Measurements from ENCODE around the gene SLC35A4.
A peak's percentile ranks its signal among the peaks of the same experiment; 100 is the strongest.

The SLC35A4 gene

GRCh38 chr5:140549237-140550144 is 15.1 kb upstream of the SLC35A4 start:
- no peak for TF ChIP-seq CTCF (IDR thresholded peaks at IDR 0.05)
- Mint-ChIP-seq H3K4me3 (no peak overlapping the region), H3K27me3 (ENCODE audit: low read depth, poor library complexity) (no peaks in the 10 kb centered on the region), H3K27ac (peak overlapping the region; percentile 93), H3K9me3 (no peaks in the 10 kb centered on the region), H3K4me1 (peaks cover 39% of the 10 kb centered on the region), H3K36me3 (ENCODE audit: low read depth) (peaks cover 45% of the 10 kb centered on the region)
- no peak for DNase-seq

GRCh38 chr5:140550147-140551079 is 14.2 kb upstream of the SLC35A4 start:
- DNase-seq = no peak
- H3K36me3 Mint-ChIP-seq (ENCODE audit: low read depth) = peaks cover 45% of the 10 kb centered on the region
- no peaks in the 10 kb centered on the region for H3K27me3 Mint-ChIP-seq (ENCODE audit: low read depth, poor library complexity)
- H3K4me1 Mint-ChIP-seq = peaks cover 44% of the 10 kb centered on the region
- H3K27ac Mint-ChIP-seq = no peak overlapping the region
- no peak overlapping the region for H3K4me3 Mint-ChIP-seq
- no peak for TF ChIP-seq CTCF (IDR thresholded peaks at IDR 0.05)
- H3K9me3 Mint-ChIP-seq = no peaks in the 10 kb centered on the region

- TF ChIP-seq CTCF (IDR thresholded peaks at IDR 0.05) = no peak
- H3K9me3 Mint-ChIP-seq = no peaks in the 10 kb centered on the region
- no peaks in the 10 kb centered on the region for H3K27me3 Mint-ChIP-seq (ENCODE audit: low read depth, poor library complexity)
- peaks cover 48% of the 10 kb centered on the region for H3K36me3 Mint-ChIP-seq (ENCODE audit: low read depth)
- H3K4me3 Mint-ChIP-seq = no peak overlapping the region
- H3K4me1 Mint-ChIP-seq = peaks cover 47% of the 10 kb centered on the region
- no peak for DNase-seq
- no peak overlapping the region for H3K27ac Mint-ChIP-seq
Observed at GRCh38 chr5:140551872-140552271, 12.8 kb upstream of the SLC35A4 start.

GRCh38 chr5:140553657-140554056 is 11.0 kb upstream of the SLC35A4 start:
- Mint-ChIP-seq H3K4me1 (peaks cover 41% of the 10 kb centered on the region), H3K4me3 (no peak overlapping the region), H3K9me3 (no peaks in the 10 kb centered on the region), H3K36me3 (ENCODE audit: low read depth) (peaks cover 48% of the 10 kb centered on the region), H3K27ac (peak overlapping the region; percentile 34), H3K27me3 (ENCODE audit: low read depth, poor library complexity) (no peaks in the 10 kb centered on the region)
- TF ChIP-seq CTCF (IDR thresholded peaks at IDR 0.05) = no peak
- DNase-seq = no peak

GRCh38 chr5:140554454-140554853 is 10.2 kb upstream of the SLC35A4 start:
- H3K4me3 Mint-ChIP-seq = no peak overlapping the region
- no peak overlapping the region for H3K27ac Mint-ChIP-seq
- peaks cover 35% of the 10 kb centered on the region for H3K4me1 Mint-ChIP-seq

More at GRCh38 chr5:140554454-140554853, 10.2 kb upstream of the SLC35A4 start:
- no peaks in the 10 kb centered on the region for H3K9me3 Mint-ChIP-seq
- no peak for TF ChIP-seq CTCF (IDR thresholded peaks at IDR 0.05)
- no peaks in the 10 kb centered on the region for H3K27me3 Mint-ChIP-seq (ENCODE audit: low read depth, poor library complexity)
- no peak for DNase-seq
- peaks cover 41% of the 10 kb centered on the region for H3K36me3 Mint-ChIP-seq (ENCODE audit: low read depth)

All from nephron progenitor cell (in vitro differentiated cells).